Activated CD8-positive, alpha-beta memory T cell treated with anti-CD3 and anti-CD28 coated beads, Interleukin-2, amount 50 U/mL, for 1 hour (primary cell): ENCODE measurements around the gene OTUD1.

ENCODE experiments used
- DNase-seq: peaks from one replicate; pipeline ENCODE4 v3.0.0-alpha.2; 2020; ENCODE audit errors: extremely low read depth

Gene OTUD1

DNA sequence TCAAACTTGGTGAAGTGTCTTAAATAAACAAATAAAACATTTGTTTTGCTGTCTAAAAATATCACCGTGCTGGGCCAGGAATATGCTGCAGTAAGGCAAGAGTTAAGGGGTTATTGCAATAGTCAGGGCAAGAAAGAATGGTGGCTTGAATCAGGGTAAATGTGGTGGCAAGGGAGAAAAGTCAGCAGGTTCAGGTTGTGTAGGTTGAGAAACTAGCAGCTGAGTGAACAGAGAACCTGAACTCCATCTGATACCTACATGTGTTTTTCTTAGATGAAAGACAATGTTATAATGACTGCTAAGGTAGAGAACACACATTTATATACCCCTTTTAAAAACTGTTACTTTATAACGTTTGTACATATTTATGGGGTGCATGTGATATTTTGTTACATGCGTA, 28.7 kb downstream of the OTUD1 start:
- DNase-seq: no peak

- no peak for DNase-seq
Measured at GRCh38 chr10:23469596-23470237, 30.8 kb downstream of the OTUD1 start.

DNA sequence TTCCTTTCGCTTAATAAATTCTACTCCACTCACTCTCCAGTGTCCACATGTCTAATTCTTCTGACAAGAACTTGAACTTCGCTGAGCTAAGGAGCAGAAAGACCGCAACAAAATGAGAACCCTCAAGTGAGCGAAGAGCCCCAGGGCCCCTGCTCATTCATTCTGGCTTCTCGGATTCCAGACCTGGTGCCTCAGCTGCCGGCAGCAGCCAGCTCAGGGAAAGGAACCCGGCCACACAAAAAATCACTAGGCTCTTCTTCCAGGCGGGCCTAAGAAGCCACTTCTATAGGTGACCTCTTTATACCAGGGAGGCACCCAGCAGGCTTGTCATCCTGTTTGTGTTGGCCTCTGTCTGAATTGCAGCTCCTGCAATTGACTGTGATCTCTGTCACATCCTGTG, 33.3 kb downstream of the OTUD1 start:
- no peak for DNase-seq

GRCh38 chr10:23474081-23474480, 35.2 kb downstream of the OTUD1 start:
- no peak for DNase-seq

DNA sequence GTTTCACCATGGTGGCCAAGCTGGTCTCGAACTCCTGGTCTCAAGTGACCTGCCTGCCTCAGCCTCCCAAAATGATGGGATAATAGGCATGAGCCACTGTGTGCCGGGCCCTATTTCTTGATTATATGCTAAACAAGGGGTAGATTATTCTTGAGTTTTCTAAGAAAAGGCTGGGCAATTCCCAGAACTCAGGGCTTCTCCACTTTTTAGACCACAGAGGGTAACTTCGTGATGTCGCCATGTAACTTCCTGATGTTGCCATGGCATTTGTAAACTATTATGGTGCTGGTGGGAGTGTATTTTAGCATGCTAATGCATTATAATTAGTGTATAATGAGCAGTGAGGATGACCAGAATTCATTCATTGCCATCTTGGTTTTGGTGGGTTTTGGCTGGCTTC, 35.8 kb downstream of the OTUD1 start:
- no peak for DNase-seq

GRCh38 chr10:23478570-23478969, 39.7 kb downstream of the OTUD1 start:
- DNase-seq: no peak

- DNase-seq: no peak
Measured at GRCh38 chr10:23479798-23480473, 41.1 kb downstream of the OTUD1 start.

GRCh38 chr10:23481363-23481961, 42.6 kb downstream of the OTUD1 start:
- no peak for DNase-seq

- DNase-seq: no peak
Measured at GRCh38 chr10:23490115-23490514, 51.2 kb downstream of the OTUD1 start.
